ENCODE results near the gene DOCK9.

DNA sequence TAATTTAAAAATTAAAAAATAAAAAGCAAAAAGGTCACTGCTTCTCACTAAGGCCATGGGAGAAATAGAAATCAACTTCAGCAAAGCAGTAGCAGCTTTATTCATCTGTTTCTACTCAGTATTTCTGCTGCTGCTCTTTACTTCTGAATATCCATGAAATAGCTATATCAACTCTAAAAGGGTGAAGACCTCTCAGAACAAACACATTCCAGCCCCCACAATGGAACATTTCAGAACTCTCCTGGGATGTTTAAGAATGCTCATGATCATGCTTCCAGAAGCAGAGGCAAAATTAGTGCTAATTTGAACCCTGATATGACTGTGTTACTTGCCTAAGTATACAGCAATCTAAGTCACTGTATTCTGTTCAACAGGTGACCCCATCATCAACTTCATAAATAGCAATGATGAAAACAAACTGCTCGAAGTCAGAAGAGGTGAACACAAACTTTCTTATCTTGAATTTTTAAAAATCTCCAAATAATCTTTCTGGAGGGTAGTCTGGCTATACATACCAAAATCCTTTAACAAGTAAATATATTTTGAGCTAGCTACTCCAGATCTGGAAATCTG lies 29.6 kb upstream of the DOCK9 start:
- TF ChIP-seq CTCF (conservative IDR thresholded peaks at IDR 0.05 in 1 of 2, IDR thresholded peaks at IDR 0.05 in 1 of 2; ENCODE audit: extremely low read depth in 1 of 2, insufficient read depth in 1 of 2, low read depth in 1 of 2, low read length in 2 of 2) (no peak), EZH2 (IDR thresholded peaks at IDR 0.05; ENCODE audit: borderline replicate concordance, low read length) (no peak)

Data from mammary epithelial cell (primary cell).